Smooth muscle cell (in vitro differentiated cells): ENCODE results near the gene FGFR2. TPM values are rescaled to one million over a fixed set of nuclear protein-coding genes. Genes with fewer than 3 reads are reported as not detected.

Source experiments
- DNase-seq: peaks from one replicate; lab custom pipeline; 2025; ENCODE audit not compliant: unreplicated experiment; lab: John Stamatoyannopoulos, UW
- H2AFZ ChIP-seq: fragments of 200-600 bp; sonication (generic); 2 replicates; pipeline ENCODE4 v1.6.0; 2016; ENCODE audit warnings: antibody characterized with exemption, low read depth, mild to moderate bottlenecking
- H3F3A ChIP-seq: fragments of 200-600 bp; sonication (generic); 2 replicates; pipeline ENCODE4 v1.6.0; 2017; ENCODE audit warnings: antibody characterized with exemption, low read depth
- H3K27ac ChIP-seq: fragments of 200-600 bp; sonication (generic); 2 replicates; pipeline ENCODE4 v1.5.1; 2016; ENCODE audit warnings: low read depth, mild to moderate bottlenecking
- H3K27me3 ChIP-seq: fragments of 200-600 bp; sonication (generic); 2 replicates; pipeline ENCODE4 v1.6.1; 2016; ENCODE audit warnings: low read depth, mild to moderate bottlenecking
- H3K36me3 ChIP-seq: fragments of 200-600 bp; sonication (generic); 2 replicates; pipeline ENCODE4 v1.5.1; 2016; ENCODE audit warnings: low read depth
- H3K4me1 ChIP-seq: fragments of 200-600 bp; sonication (generic); 2 replicates; pipeline ENCODE4 v1.5.1; 2016; ENCODE audit warnings: low read depth
- H3K4me2 ChIP-seq: fragments of 200-600 bp; sonication (generic); 2 replicates; pipeline ENCODE4 v1.6.0; 2016; ENCODE audit warnings: mild to moderate bottlenecking
- H3K4me3 ChIP-seq: fragments of 200-600 bp; sonication (generic); 2 replicates; pipeline ENCODE4 v1.5.1; 2016; ENCODE audit warnings: mild to moderate bottlenecking
- H3K79me2 ChIP-seq: fragments of 200-600 bp; sonication (generic); 2 replicates; pipeline ENCODE4 v1.6.0; 2016; ENCODE audit warnings: low read depth, mild to moderate bottlenecking
- H3K9ac ChIP-seq: fragments of 200-600 bp; sonication (generic); 2 replicates; pipeline ENCODE4 v1.6.0; 2016; ENCODE audit warnings: low read depth
- H3K9me3 ChIP-seq: fragments of 200-600 bp; sonication (generic); replicated peaks from 2 replicates; pipeline ENCODE4 v1.5.1; 2016; ENCODE audit warnings: low read depth
- H4K20me1 ChIP-seq: fragments of 200-600 bp; sonication (generic); 2 replicates; pipeline ENCODE4 v1.6.0; 2016; ENCODE audit warnings: low read depth
- CTCF ChIP-seq: fragments of 200-600 bp; sonication (generic); IDR thresholded peaks from 2 replicates; pipeline ENCODE4 v1.5.1; 2017; ENCODE audit warnings: borderline replicate concordance, mild to moderate bottlenecking, antibody characterized with exemption; ENCODE audit not compliant: insufficient read depth, poor library complexity, severe bottlenecking
- WGBS: methylation state at CpG from one replicate; pipeline ENCODE4 v1.1.7; 2016; ENCODE audit warnings: low lambda C conversion rate; 5-methylcytosine and 5-hydroxymethylcytosine counted together
- polyA plus RNA-seq: library from polyadenylated mRNA; unstranded; fragments of >200 nt; fragmentation: Nextera tagmentation; extraction: Ambion mirVana; gene quantifications from 2 replicates; pipeline ENCODE4 v1.2.1, GENCODE V29; 2016
- total RNA-seq: library from RNA; depleted of rRNA; stranded (reverse); fragments of >200 nt; gene quantifications from 2 replicates; pipeline ENCODE4 v1.2.3, GENCODE V29; 2014

The FGFR2 gene
- total and polyA plus RNA-seq, 2 experiments from 2014 or later = 85.9 to 103 TPM

DNA sequence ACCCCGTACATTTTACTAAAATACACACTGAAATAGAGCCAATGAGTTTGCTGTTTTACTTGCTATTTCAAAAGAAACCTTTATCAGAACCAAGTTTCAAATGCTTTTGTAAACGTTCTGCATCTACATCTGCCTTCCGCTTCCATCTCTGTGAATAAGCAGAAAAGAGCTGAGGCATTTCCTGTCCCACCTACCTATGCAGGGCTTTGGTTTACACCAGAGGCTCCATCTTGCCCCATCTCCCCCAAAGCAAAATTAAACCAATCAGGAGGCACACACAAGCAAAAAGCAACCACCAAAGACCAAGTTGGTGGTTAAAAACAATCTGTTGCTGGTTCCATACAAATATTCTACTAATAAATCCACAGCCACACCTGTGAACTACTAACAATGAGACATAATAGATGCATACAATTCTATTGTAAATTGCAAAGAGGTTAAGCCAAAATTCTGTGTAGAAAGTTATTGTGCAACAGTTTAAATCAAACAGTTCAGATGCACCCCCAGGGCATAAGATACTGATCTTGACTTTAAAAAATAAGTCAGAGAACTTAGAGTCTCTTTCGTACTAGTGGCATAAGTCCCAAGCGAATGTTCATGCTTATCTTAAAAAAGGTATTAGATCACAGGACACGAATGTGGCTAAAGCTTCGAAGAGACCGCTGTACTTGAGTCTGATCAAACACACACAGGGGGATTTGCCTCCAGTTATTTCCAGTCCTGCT is 83.9 kb downstream of the FGFR2 start:
- Histone ChIP-seq H3K27me3 (no peaks in the 10 kb centered on the region), H3K9me3 (no peaks in the 10 kb centered on the region), H3K36me3 (no peaks in the 10 kb centered on the region), H4K20me1 (peaks cover 80% of the 10 kb centered on the region), H3K4me1 (peaks cover 10% of the 10 kb centered on the region), H2AFZ (no peak overlapping the region), H3K79me2 (peaks cover 63% of the 10 kb centered on the region), H3K4me2 (no peak overlapping the region), H3F3A (peaks cover 26% of the 10 kb centered on the region), H3K27ac (peak overlapping the region; percentile 3), H3K4me3 (no peak overlapping the region), H3K9ac (no peak overlapping the region)
- no peak for DNase-seq
- no peak for TF ChIP-seq CTCF
- 61% methylated on average over 8 of the region's 8 CpGs for WGBS

- no peaks in the 10 kb centered on the region for H3K9me3 ChIP-seq
- no peak overlapping the region for H3K4me3 ChIP-seq
- H2AFZ ChIP-seq = no peak overlapping the region
- H3K9ac ChIP-seq = no peak overlapping the region
- peaks cover 68% of the 10 kb centered on the region for H4K20me1 ChIP-seq
- H3K4me1 ChIP-seq = peaks cover 10% of the 10 kb centered on the region
- H3K27me3 ChIP-seq = no peaks in the 10 kb centered on the region
- peaks cover 18% of the 10 kb centered on the region for H3F3A ChIP-seq
- no peak overlapping the region for H3K4me2 ChIP-seq
- H3K27ac ChIP-seq = no peak overlapping the region
- H3K36me3 ChIP-seq = no peaks in the 10 kb centered on the region
- TF ChIP-seq CTCF = no peak
- peaks cover 56% of the 10 kb centered on the region for H3K79me2 ChIP-seq
- WGBS = 78% methylated on average over 5 of the region's 5 CpGs
- no peak for DNase-seq
These were observed 86.3 kb downstream of the FGFR2 start for GRCh38 chr10:121511943-121512342.

GRCh38 chr10:121511460-121511859 is 86.8 kb downstream of the FGFR2 start:
- no peaks in the 10 kb centered on the region for H3K27me3 ChIP-seq
- H2AFZ ChIP-seq = no peak overlapping the region
- TF ChIP-seq CTCF = no peak
- no peak overlapping the region for H3K9ac ChIP-seq
- H3K79me2 ChIP-seq = peaks cover 58% of the 10 kb centered on the region
- WGBS = 99% methylated on average over 4 of the region's 4 CpGs
- no peak for DNase-seq
- H3K36me3 ChIP-seq = no peaks in the 10 kb centered on the region
- no peak overlapping the region for H3K4me3 ChIP-seq
- H4K20me1 ChIP-seq = peaks cover 64% of the 10 kb centered on the region
- H3K4me1 ChIP-seq = peaks cover 10% of the 10 kb centered on the region
- H3K27ac ChIP-seq = no peak overlapping the region
- H3F3A ChIP-seq = peaks cover 18% of the 10 kb centered on the region
- no peaks in the 10 kb centered on the region for H3K9me3 ChIP-seq
- H3K4me2 ChIP-seq = no peak overlapping the region
